ENCODE data around the gene TAAR5. TPM values are rescaled to one million over a fixed set of nuclear protein-coding genes. Genes with fewer than 3 reads are reported as not detected.

Gene TAAR5
- total and polyA plus RNA-seq, 2 of the 8 experiments (the other 6 are each of a cell fraction or from before 2014, with no cell fraction given), result not detected

- TF ChIP-seq NRF1 (IDR thresholded peaks at IDR 0.05; ENCODE audit: low read depth, low read length) (no peak), NANOG (IDR thresholded peaks at IDR 0.05; ENCODE audit: insufficient read depth, low read depth, low read length, poor library complexity, severe bottlenecking) (no peak), TAF1 (IDR thresholded peaks at IDR 0.05; ENCODE audit: low read depth, low read length) (no peak), SP2 (IDR thresholded peaks at IDR 0.05; ENCODE audit: low read length) (no peak), EGR1 (IDR thresholded peaks at IDR 0.05; ENCODE audit: borderline replicate concordance, low read depth, low read length) (no peak), BCL11A (IDR thresholded peaks at IDR 0.05; ENCODE audit: low read depth in 2 of 2, low read length in 2 of 2) (no peak), BRCA1 (IDR thresholded peaks at IDR 0.05; ENCODE audit: low read depth, low read length) (no peak), SIX5 (IDR thresholded peaks at IDR 0.05; ENCODE audit: low read depth, low read length) (no peak)
Measured at GRCh38 chr6:132568611-132569010, 20.9 kb downstream of the TAAR5 start (continued).
